ENCODE data around the gene GRIN2A.

Gene GRIN2A

DNA sequence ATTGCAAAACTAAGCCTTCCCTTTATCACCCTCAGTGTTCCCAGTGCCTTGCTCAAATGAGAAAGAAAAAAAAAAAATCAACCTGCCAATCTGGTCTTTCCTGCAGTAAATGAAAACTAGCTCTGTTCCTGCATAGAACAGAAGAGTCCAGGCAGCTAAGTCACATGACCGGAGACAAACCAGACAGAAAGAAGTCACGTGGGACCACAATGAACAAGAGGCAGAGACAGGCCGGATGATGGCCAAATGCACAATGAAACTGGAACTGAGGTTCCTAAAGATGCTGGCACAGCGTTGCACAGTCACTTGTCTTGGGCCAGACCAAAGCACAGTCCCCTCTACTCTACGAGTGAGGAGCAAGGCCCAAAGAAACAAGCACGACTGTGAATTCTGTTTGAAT lies 172.5 kb downstream of the GRIN2A start:
- H3K36me3 ChIP-seq (ENCODE audit: control insufficient read depth, insufficient read depth, low read length), result no peaks in the 10 kb centered on the region
- H3K27me3 ChIP-seq (ENCODE audit: control insufficient read depth, insufficient read depth, low read length), result peaks cover 4% of the 10 kb centered on the region; the same call in 1 of the 2 replicates
- no peak overlapping the region for H3K9ac ChIP-seq (ENCODE audit: low read length)
- H3K9me3 ChIP-seq (ENCODE audit: control insufficient read depth, insufficient read depth, low read depth, low read length), result peaks cover 5% of the 10 kb centered on the region; the same call in 1 of the 2 replicates
- H3K4me3 ChIP-seq (ENCODE audit: low read depth, low read length), result no peak overlapping the region
- no peak overlapping the region for H3K27ac ChIP-seq (ENCODE audit: low read depth, low read length)
- H3K4me1 ChIP-seq (ENCODE audit: control insufficient read depth, insufficient read depth, low read length), result no peaks in the 10 kb centered on the region

DNA sequence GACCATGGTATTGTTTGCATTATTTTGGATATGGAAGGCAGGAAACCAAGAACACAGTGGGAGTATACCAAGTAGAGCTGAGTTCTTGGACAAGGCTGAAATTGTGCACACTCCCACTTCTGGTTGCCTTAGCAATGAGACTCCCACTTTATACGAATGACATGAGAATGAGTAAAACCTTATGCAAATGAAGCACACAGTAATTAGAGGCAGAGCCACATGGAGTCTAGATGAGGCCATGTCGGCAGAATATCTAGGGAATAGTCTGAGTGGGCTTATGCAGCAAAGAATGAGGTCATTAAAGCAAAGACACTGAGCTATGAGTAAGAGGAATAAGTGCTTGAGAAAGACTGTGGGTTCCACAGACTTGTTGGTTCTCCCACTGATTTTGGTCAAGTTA lies 178.7 kb downstream of the GRIN2A start:
- Histone ChIP-seq H3K4me3 (ENCODE audit: low read depth, low read length) (no peak overlapping the region), H3K9me3 (ENCODE audit: control insufficient read depth, insufficient read depth, low read depth, low read length) (peaks cover 5% of the 10 kb centered on the region; the same call in 1 of the 2 replicates), H3K36me3 (ENCODE audit: control insufficient read depth, insufficient read depth, low read length) (no peaks in the 10 kb centered on the region), H3K27ac (ENCODE audit: low read depth, low read length) (no peak overlapping the region), H3K9ac (ENCODE audit: low read length) (no peak overlapping the region), H3K27me3 (ENCODE audit: control insufficient read depth, insufficient read depth, low read length) (no peaks in the 10 kb centered on the region), H3K4me1 (ENCODE audit: control insufficient read depth, insufficient read depth, low read length) (no peaks in the 10 kb centered on the region)

DNA sequence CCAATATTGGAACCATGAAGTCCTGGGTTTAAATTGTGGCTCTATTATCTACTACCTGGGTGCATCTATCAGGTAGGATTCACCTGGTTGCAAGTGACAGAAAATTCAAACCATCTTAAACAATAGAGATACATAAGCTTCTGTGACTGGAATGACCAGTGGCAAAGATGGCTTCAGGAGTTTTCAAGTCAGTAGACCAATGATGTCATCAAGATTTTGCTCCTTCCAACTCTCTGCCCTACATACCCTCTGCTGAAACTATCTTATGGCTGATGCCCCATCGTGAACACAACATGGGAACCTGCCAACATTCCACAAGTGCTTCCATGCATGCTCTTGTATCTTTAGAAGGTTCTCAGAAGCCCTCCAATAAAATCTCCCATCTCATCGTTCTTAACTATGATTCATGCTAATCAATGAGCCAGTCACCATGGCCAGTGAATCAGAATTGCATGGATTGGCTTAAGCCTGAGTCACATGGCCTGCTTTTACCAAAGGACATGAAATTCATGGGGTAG lies 180.9 kb downstream of the GRIN2A start:
- Histone ChIP-seq H3K9me3 (ENCODE audit: control insufficient read depth, insufficient read depth, low read depth, low read length) (peaks cover 5% of the 10 kb centered on the region; the same call in 1 of the 2 replicates), H3K27me3 (ENCODE audit: control insufficient read depth, insufficient read depth, low read length) (no peaks in the 10 kb centered on the region), H3K27ac (ENCODE audit: low read depth, low read length) (no peak overlapping the region), H3K9ac (ENCODE audit: low read length) (no peak overlapping the region), H3K4me3 (ENCODE audit: low read depth, low read length) (no peak overlapping the region), H3K36me3 (ENCODE audit: control insufficient read depth, insufficient read depth, low read length) (no peaks in the 10 kb centered on the region), H3K4me1 (ENCODE audit: control insufficient read depth, insufficient read depth, low read length) (no peaks in the 10 kb centered on the region)

DNA sequence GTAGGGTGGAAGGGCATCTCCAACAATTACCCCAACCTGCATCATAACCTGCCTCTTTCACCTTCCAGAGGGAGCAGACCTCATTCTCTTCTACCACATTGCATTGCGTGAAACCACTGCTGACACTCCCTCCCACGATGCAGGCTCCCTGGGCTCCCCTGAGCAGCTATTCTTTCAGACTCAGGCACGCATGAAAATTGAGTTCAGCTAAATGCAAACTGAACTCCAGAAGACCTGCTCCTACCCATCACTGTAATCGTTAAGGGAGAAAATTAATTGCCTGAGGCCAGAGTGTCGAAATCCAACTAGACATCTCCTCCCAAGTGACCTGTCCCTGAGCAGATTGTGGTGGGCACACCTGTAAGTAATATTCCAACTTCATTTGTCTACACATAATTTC lies 186.0 kb downstream of the GRIN2A start:
- no peaks in the 10 kb centered on the region for H3K27me3 ChIP-seq (ENCODE audit: control insufficient read depth, insufficient read depth, low read length)
- no peaks in the 10 kb centered on the region for H3K4me1 ChIP-seq (ENCODE audit: control insufficient read depth, insufficient read depth, low read length)
- no peaks in the 10 kb centered on the region for H3K36me3 ChIP-seq (ENCODE audit: control insufficient read depth, insufficient read depth, low read length)
- no peak overlapping the region for H3K9ac ChIP-seq (ENCODE audit: low read length)
- H3K4me3 ChIP-seq (ENCODE audit: low read depth, low read length), result no peak overlapping the region
- no peak overlapping the region for H3K27ac ChIP-seq (ENCODE audit: low read depth, low read length)
- 0 out of 2 replicates have a peak, but pooled peaks cover 2% of the 10 kb centered on the region for H3K9me3 ChIP-seq (ENCODE audit: control insufficient read depth, insufficient read depth, low read depth, low read length)

DNA sequence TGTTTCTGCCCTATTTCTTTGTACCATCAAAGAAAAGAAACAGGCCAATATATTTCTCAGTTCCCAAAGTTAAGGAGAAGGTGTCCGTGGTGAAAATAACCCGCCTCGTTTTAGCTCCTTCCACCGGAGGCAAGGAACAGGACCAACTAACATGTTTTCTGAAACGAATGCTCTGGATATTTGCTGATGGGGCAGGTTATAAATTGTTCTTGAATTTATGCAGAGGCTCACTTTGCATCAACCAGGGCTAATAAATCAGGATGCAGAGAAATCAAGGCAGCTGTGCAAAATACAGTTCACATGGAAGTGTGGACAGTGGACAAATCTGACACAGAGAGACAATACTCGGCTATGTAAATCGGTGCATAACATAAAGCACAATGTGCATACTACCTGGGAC lies 189.8 kb downstream of the GRIN2A start:
- Histone ChIP-seq H3K9ac (ENCODE audit: low read length) (no peak overlapping the region), H3K4me3 (ENCODE audit: low read depth, low read length) (no peak overlapping the region), H3K4me1 (ENCODE audit: control insufficient read depth, insufficient read depth, low read length) (no peaks in the 10 kb centered on the region), H3K27me3 (ENCODE audit: control insufficient read depth, insufficient read depth, low read length) (no peaks in the 10 kb centered on the region), H3K9me3 (ENCODE audit: control insufficient read depth, insufficient read depth, low read depth, low read length) (0 out of 2 replicates have a peak, but pooled peaks cover 2% of the 10 kb centered on the region), H3K36me3 (ENCODE audit: control insufficient read depth, insufficient read depth, low read length) (no peaks in the 10 kb centered on the region), H3K27ac (ENCODE audit: low read depth, low read length) (no peak overlapping the region)

DNA sequence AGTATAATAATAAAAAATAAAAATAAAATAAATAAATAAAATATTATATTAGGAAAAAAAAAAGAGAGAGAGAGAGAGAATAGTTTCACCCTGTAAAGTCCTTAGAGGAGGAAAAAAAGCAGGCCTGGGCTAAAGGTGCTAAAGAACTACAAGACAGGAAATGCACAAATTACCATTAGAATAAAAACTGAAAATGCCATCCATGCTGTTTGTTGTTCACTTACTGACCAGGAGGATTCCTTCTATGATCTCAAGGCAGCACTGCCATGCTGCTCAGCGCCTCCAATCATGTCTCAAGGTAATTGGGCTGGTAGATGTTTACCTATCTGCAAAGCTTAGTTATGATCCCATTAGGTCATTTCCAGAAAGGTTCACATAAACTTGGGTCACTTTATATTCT lies 201.2 kb downstream of the GRIN2A start:
- no peak overlapping the region for H3K27ac ChIP-seq (ENCODE audit: low read depth, low read length)
- no peak overlapping the region for H3K4me3 ChIP-seq (ENCODE audit: low read depth, low read length)
- no peaks in the 10 kb centered on the region for H3K36me3 ChIP-seq (ENCODE audit: control insufficient read depth, insufficient read depth, low read length)
- H3K4me1 ChIP-seq (ENCODE audit: control insufficient read depth, insufficient read depth, low read length), result peaks cover 3% of the 10 kb centered on the region; the same call in 1 of the 2 replicates
- H3K9ac ChIP-seq (ENCODE audit: low read length), result no peak overlapping the region
- H3K9me3 ChIP-seq (ENCODE audit: control insufficient read depth, insufficient read depth, low read depth, low read length), result no peaks in the 10 kb centered on the region
- 0 out of 2 replicates have a peak, but pooled peaks cover 3% of the 10 kb centered on the region for H3K27me3 ChIP-seq (ENCODE audit: control insufficient read depth, insufficient read depth, low read length)

DNA sequence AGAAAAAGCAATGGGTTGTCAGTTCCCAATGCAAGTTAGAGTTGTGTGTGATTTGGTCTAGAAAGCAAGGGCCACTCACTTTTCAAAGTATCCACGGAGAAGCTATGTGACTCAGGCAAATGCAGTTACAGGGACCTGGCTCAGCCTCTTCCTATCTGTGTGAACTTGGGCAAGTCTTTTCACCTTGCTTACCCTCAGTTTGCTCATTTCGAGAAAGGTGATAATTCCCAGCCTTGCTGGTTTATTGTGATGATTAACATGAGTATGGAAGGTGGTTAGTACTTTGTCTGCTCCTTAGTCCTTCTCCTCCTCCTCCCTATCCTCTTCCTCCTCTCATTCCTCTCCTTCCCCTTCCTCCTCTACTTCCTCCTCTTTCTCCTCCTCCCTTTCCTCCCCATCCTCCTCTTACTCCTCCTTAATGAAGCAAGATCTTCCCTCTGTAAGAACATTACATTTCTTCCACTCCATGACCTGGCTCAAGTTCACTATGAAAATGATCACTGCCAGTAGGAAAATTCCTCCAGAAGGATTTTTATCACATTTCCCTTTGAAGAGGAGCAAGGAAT lies 204.0 kb downstream of the GRIN2A start:
- H3K9ac ChIP-seq (ENCODE audit: low read length), result no peak overlapping the region
- H3K27me3 ChIP-seq (ENCODE audit: control insufficient read depth, insufficient read depth, low read length), result 0 out of 2 replicates have a peak, but pooled peaks cover 3% of the 10 kb centered on the region
- no peaks in the 10 kb centered on the region for H3K9me3 ChIP-seq (ENCODE audit: control insufficient read depth, insufficient read depth, low read depth, low read length)
- no peaks in the 10 kb centered on the region for H3K36me3 ChIP-seq (ENCODE audit: control insufficient read depth, insufficient read depth, low read length)
- peaks cover 3% of the 10 kb centered on the region; the same call in 1 of the 2 replicates for H3K4me1 ChIP-seq (ENCODE audit: control insufficient read depth, insufficient read depth, low read length)
- no peak overlapping the region for H3K4me3 ChIP-seq (ENCODE audit: low read depth, low read length)
- H3K27ac ChIP-seq (ENCODE audit: low read depth, low read length), result no peak overlapping the region

DNA sequence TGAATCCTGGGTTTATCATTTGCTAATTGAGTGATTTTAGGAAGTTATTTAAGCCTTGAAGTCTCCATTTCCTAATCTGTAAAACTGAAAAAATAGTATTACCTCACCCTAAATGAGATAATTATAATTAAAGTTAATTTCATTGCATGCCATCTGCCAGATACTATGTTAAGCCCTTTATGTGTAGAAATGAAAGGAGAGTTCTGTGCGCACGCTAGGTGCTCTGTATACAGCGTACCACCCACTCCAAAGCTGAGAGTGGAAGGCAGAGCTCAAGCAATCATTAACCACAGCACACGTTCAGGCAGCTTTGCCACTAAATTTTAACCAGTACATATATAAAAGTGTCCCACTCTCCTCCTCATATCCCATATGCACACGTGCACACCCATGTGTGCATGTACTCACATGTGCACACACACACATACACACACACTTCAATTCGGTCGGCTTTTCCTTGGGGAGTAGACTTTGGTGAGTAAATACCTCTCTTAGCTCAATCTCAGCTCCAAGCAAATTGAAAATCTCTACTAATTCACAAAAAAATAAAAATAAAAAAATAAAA lies 204.8 kb downstream of the GRIN2A start:
- peaks cover 6% of the 10 kb centered on the region; the same call in 1 of the 2 replicates for H3K4me1 ChIP-seq (ENCODE audit: control insufficient read depth, insufficient read depth, low read length)
- no peak overlapping the region for H3K27ac ChIP-seq (ENCODE audit: low read depth, low read length)
- no peak overlapping the region for H3K4me3 ChIP-seq (ENCODE audit: low read depth, low read length)
- H3K36me3 ChIP-seq (ENCODE audit: control insufficient read depth, insufficient read depth, low read length), result no peaks in the 10 kb centered on the region
- no peak overlapping the region for H3K9ac ChIP-seq (ENCODE audit: low read length)
- peaks cover 2% of the 10 kb centered on the region; the same call in 1 of the 2 replicates for H3K9me3 ChIP-seq (ENCODE audit: control insufficient read depth, insufficient read depth, low read depth, low read length)
- 0 out of 2 replicates have a peak, but pooled peaks cover 3% of the 10 kb centered on the region for H3K27me3 ChIP-seq (ENCODE audit: control insufficient read depth, insufficient read depth, low read length)

DNA sequence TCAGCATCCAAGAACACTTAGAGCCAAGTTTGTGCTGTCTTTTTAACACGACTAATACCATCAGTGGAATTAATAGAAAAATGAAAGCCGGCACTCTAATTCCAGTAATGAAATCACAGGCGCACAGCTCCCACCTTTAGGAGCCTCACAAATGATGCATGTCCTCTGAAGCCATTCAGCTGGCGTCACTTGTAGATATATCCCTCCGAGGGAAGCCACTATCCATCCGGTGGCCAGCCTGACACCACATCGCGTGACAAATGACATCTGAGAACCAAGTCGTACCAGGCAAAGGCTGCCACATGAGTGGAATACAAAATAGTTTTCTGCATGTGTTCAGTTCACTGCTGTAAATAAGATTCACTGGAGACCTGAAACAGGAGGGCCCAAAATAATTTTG lies 205.6 kb downstream of the GRIN2A start:
- Histone ChIP-seq H3K4me3 (ENCODE audit: low read depth, low read length) (no peak overlapping the region), H3K27ac (ENCODE audit: low read depth, low read length) (no peak overlapping the region), H3K4me1 (ENCODE audit: control insufficient read depth, insufficient read depth, low read length) (peaks cover 14% of the 10 kb centered on the region; the same call in 1 of the 2 replicates), H3K9me3 (ENCODE audit: control insufficient read depth, insufficient read depth, low read depth, low read length) (peaks cover 2% of the 10 kb centered on the region; the same call in 1 of the 2 replicates), H3K9ac (ENCODE audit: low read length) (no peak overlapping the region), H3K36me3 (ENCODE audit: control insufficient read depth, insufficient read depth, low read length) (no peaks in the 10 kb centered on the region), H3K27me3 (ENCODE audit: control insufficient read depth, insufficient read depth, low read length) (0 out of 2 replicates have a peak, but pooled peaks cover 3% of the 10 kb centered on the region)

DNA sequence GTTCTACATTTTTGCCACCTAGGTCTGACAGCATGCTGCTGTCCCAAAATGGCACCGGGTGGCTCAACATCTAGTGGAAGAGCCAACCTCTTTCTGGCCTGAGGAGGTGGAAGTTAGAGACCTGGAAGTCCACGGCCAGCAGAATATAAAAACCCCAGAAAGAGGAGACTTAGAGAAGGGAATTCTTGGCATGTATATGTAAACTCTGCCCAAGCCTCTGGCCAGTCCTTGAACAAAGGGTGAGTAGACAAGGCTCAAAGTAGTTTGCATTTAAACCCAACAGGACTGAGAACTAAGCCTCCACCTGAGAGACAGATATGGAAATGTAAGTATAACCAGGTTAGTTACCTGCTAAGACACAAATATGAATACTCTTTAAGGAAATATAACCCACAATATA lies 210.3 kb downstream of the GRIN2A start:
- Histone ChIP-seq H3K36me3 (ENCODE audit: control insufficient read depth, insufficient read depth, low read length) (no peaks in the 10 kb centered on the region), H3K27me3 (ENCODE audit: control insufficient read depth, insufficient read depth, low read length) (peaks cover 16% of the 10 kb centered on the region; the same call in 1 of the 2 replicates), H3K4me1 (ENCODE audit: control insufficient read depth, insufficient read depth, low read length) (peaks cover 20% of the 10 kb centered on the region; the same call in 1 of the 2 replicates), H3K4me3 (ENCODE audit: low read depth, low read length) (no peak overlapping the region), H3K27ac (ENCODE audit: low read depth, low read length) (no peak overlapping the region; the same call in 1 of the 2 replicates), H3K9me3 (ENCODE audit: control insufficient read depth, insufficient read depth, low read depth, low read length) (peaks cover 2% of the 10 kb centered on the region; the same call in 1 of the 2 replicates), H3K9ac (ENCODE audit: low read length) (no peak overlapping the region)

DNA sequence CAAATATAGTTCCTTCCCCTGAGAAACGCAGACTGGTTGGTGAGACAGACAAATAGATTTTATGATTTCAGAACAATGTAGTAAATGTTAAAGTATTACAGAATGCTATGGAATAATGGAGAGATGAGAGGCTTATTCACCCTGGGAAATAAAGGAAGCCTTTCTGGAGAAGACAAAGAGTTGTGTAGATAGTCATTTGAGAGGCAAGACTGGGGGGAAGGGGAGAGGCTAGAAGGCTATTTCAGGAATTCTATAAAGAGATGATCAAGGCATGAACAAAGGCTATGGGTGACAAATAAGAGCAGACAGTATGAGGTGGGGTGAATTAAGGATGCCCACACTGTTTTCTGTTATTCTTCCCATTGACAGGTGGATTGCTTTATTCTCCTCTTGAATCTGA lies 211.4 kb downstream of the GRIN2A start:
- Histone ChIP-seq H3K27ac (ENCODE audit: low read depth, low read length) (no peak overlapping the region), H3K9ac (ENCODE audit: low read length) (no peak overlapping the region), H3K27me3 (ENCODE audit: control insufficient read depth, insufficient read depth, low read length) (peaks cover 13% of the 10 kb centered on the region; the same call in 1 of the 2 replicates), H3K4me3 (ENCODE audit: low read depth, low read length) (no peak overlapping the region), H3K4me1 (ENCODE audit: control insufficient read depth, insufficient read depth, low read length) (peaks cover 20% of the 10 kb centered on the region; the same call in 1 of the 2 replicates), H3K36me3 (ENCODE audit: control insufficient read depth, insufficient read depth, low read length) (no peaks in the 10 kb centered on the region), H3K9me3 (ENCODE audit: control insufficient read depth, insufficient read depth, low read depth, low read length) (peaks cover 2% of the 10 kb centered on the region; the same call in 1 of the 2 replicates)
